IMR-90 (cell line): ENCODE results near the gene FCRLA. TPM values are rescaled to one million over a fixed set of nuclear protein-coding genes. Genes with fewer than 3 reads are reported as not detected.

Experiments used
- ATAC-seq: fragments of 200-7000 bp; cut with Tn5 transposase; 2 replicates; pipeline ENCODE4 v1.9.1; 2020; ENCODE audit warnings: low read depth, mild to moderate bottlenecking, moderate library complexity
- BruUV-seq: library from RNA; stranded (reverse); fragments of 400-500 nt; replicated peaks from 2 replicates; lab custom pipeline; 2021; lab: Mats Ljungman, UMichigan
- CTCF ChIA-PET: fragments of 300-600 bp; formaldehyde crosslinking; extraction: SDS; loops from one replicate; lab custom pipeline; 2021; ENCODE audit warnings: antibody characterized with exemption; lab: Yijun Ruan, JAX
- POLR2A ChIA-PET: fragments of 300-600 bp; sonication (Branson Sonifier 250); formaldehyde crosslinking; loops from one replicate; lab custom pipeline; 2022; ENCODE audit warnings: antibody characterized with exemption; ENCODE audit not compliant: unreplicated experiment; lab: Charles Lee
- DNase-seq: peaks from one replicate; pipeline ENCODE4 v3.0.0; 2013
- H2AFZ ChIP-seq: replicated peaks from 2 replicates; pipeline ENCODE3; 2013; ENCODE audit warnings: low read length, mild to moderate bottlenecking; ENCODE audit not compliant: poor library complexity
- H2AK5ac ChIP-seq: 2 replicates; pipeline ENCODE4 v1.6.1; 2013; ENCODE audit warnings: low read depth, low read length, inconsistent platforms
- H2AK9ac ChIP-seq: replicated peaks from 2 replicates; pipeline ENCODE3; 2013; ENCODE audit warnings: mild to moderate bottlenecking, low read depth, low read length, moderate library complexity; ENCODE audit not compliant: poor library complexity
- H2BK120ac ChIP-seq: 2 replicates; pipeline ENCODE4 v1.6.1; 2013; ENCODE audit warnings: low read depth, low read length, inconsistent platforms
- H2BK15ac ChIP-seq: 3 replicates; pipeline ENCODE4 v1.6.1; 2013; ENCODE audit warnings: low read depth, low read length, inconsistent platforms
- H2BK20ac ChIP-seq: 2 replicates; pipeline ENCODE4 v1.6.1; 2013; ENCODE audit warnings: low read depth, mild to moderate bottlenecking, inconsistent platforms, low read length, moderate library complexity
- H2BK5ac ChIP-seq: 2 replicates; pipeline ENCODE4 v1.6.1; 2013; ENCODE audit warnings: mild to moderate bottlenecking, low read depth, low read length, inconsistent platforms; ENCODE audit not compliant: poor library complexity, severe bottlenecking
- H3K14ac ChIP-seq: replicated peaks from 2 replicates; pipeline ENCODE4 v1.6.1; 2013; ENCODE audit warnings: low read depth, low read length, inconsistent platforms
- H3K18ac ChIP-seq: 2 replicates; pipeline ENCODE4 v1.6.1; 2013; ENCODE audit warnings: low read depth, low read length, control low read depth
- H3K23ac ChIP-seq: 2 replicates; pipeline ENCODE4 v1.6.1; 2013; ENCODE audit warnings: low read depth, low read length, inconsistent platforms
- H3K27ac ChIP-seq: 2 replicates; pipeline ENCODE4 v1.5.1; 2013; ENCODE audit warnings: mild to moderate bottlenecking, control low read depth, low read length; ENCODE audit not compliant: insufficient read depth
- H3K27me3 ChIP-seq: 2 replicates; pipeline ENCODE4 v1.6.1; 2013; ENCODE audit warnings: low read length; ENCODE audit not compliant: control insufficient read depth, insufficient read depth
- H3K36me3 ChIP-seq: 2 replicates; pipeline ENCODE4 v1.6.1; 2013; ENCODE audit warnings: low read length, mixed read lengths; ENCODE audit not compliant: control insufficient read depth, insufficient read depth
- H3K4ac ChIP-seq: 2 replicates; pipeline ENCODE4 v1.6.1; 2013; ENCODE audit warnings: low read depth, low read length, inconsistent platforms
- H3K4me1 ChIP-seq: 2 replicates; pipeline ENCODE4 v1.6.1; 2013; ENCODE audit warnings: low read length, mixed read lengths; ENCODE audit not compliant: control insufficient read depth, insufficient read depth
- H3K4me2 ChIP-seq: 2 replicates; pipeline ENCODE4 v1.6.1; 2013; ENCODE audit warnings: low read depth, mild to moderate bottlenecking, control low read depth, low read length, moderate library complexity
- H3K4me3 ChIP-seq: 2 replicates; pipeline ENCODE4 v1.5.1; 2013; ENCODE audit warnings: low read depth, mild to moderate bottlenecking, control low read depth, low read length, moderate library complexity; ENCODE audit not compliant: insufficient read depth
- H3K56ac ChIP-seq: 2 replicates; pipeline ENCODE4 v1.6.1; 2013; ENCODE audit warnings: low read length, inconsistent platforms; ENCODE audit not compliant: insufficient read depth; ENCODE audit errors: extremely low read depth
- H3K79me1 ChIP-seq, 2 experiments: 2 replicates each; pipeline ENCODE4 v1.6.1; 2013; ENCODE audit warnings: low read length in 2 of 2, inconsistent platforms in 1 of 2, low read depth in 1 of 2
- H3K9ac ChIP-seq: 2 replicates; pipeline ENCODE4 v1.6.1; 2013; ENCODE audit warnings: low read depth, low read length, control low read depth
- H3K9me1 ChIP-seq: 2 replicates; pipeline ENCODE4 v1.6.1; 2013; ENCODE audit warnings: low read length, inconsistent platforms; ENCODE audit not compliant: insufficient read depth
- H3K9me3 ChIP-seq: 2 replicates; pipeline ENCODE4 v1.6.1; 2013; ENCODE audit warnings: low read length; ENCODE audit not compliant: control insufficient read depth, insufficient read depth
- H4K20me1 ChIP-seq: 2 replicates; pipeline ENCODE4 v1.6.1; 2013; ENCODE audit warnings: low read length, inconsistent platforms; ENCODE audit not compliant: insufficient read depth
- H4K5ac ChIP-seq: 2 replicates; pipeline ENCODE4 v1.6.1; 2013; ENCODE audit warnings: mild to moderate bottlenecking, low read depth, low read length, control low read depth
- H4K8ac ChIP-seq, 2 experiments: 2 replicates each; pipeline ENCODE4 v1.6.1; 2013; ENCODE audit warnings: low read depth in 2 of 2, low read length in 2 of 2, control low read depth in 1 of 2, inconsistent platforms in 1 of 2
- H4K91ac ChIP-seq: 2 replicates; pipeline ENCODE4 v1.6.1; 2013; ENCODE audit warnings: low read depth, low read length, inconsistent platforms; ENCODE audit not compliant: insufficient read depth
- CEBPB ChIP-seq: IDR thresholded peaks from 2 replicates; pipeline ENCODE4 v1.6.1; 2012; ENCODE audit warnings: low read depth, low read length, improper control_type of control experiment
- CHD1 ChIP-seq: IDR thresholded peaks from 2 replicates; pipeline ENCODE4 v1.6.1; 2012; ENCODE audit warnings: low read depth, low read length, improper control_type of control experiment
- CTCF ChIP-seq: conservative IDR thresholded peaks from 2 replicates; pipeline ENCODE4 v1.5.1; 2012; ENCODE audit warnings: mild to moderate bottlenecking, low read depth, low read length, improper control_type of control experiment
- FOS ChIP-seq: fragments of 150-350 bp; IDR thresholded peaks from 2 replicates; pipeline ENCODE4 v1.6.1; 2016; ENCODE audit warnings: low read depth, low read length
- MAFK ChIP-seq: IDR thresholded peaks from 2 replicates; pipeline ENCODE4 v1.6.1; 2012; ENCODE audit warnings: low read depth, low read length, improper control_type of control experiment
- POLR2A ChIP-seq: IDR thresholded peaks from 2 replicates; pipeline ENCODE4 v1.6.1; 2012; ENCODE audit warnings: mild to moderate bottlenecking, low read depth, low read length
- RAD21 ChIP-seq: IDR thresholded peaks from 2 replicates; pipeline ENCODE4 v1.6.1; 2012; ENCODE audit warnings: low read length, improper control_type of control experiment
- RCOR1 ChIP-seq: IDR thresholded peaks from 2 replicates; pipeline ENCODE4 v1.6.1; 2012; ENCODE audit warnings: mild to moderate bottlenecking, low read length, improper control_type of control experiment; ENCODE audit not compliant: insufficient replicate concordance
- RFX5 ChIP-seq: IDR thresholded peaks from 2 replicates; pipeline ENCODE4 v1.8.0; 2012; ENCODE audit warnings: low read depth, mild to moderate bottlenecking, low read length, moderate library complexity
- SMC3 ChIP-seq: fragments of 150-350 bp; IDR thresholded peaks from 2 replicates; pipeline ENCODE4 v1.6.1; 2016; ENCODE audit warnings: low read depth, mild to moderate bottlenecking, antibody characterized with exemption, low read length, moderate library complexity
- USF2 ChIP-seq: fragments of 150-350 bp; IDR thresholded peaks from 2 replicates; pipeline ENCODE4 v1.6.1; 2017; ENCODE audit warnings: mild to moderate bottlenecking, antibody characterized with exemption, low read length, low read depth
- WGBS, 2 experiments: methylation state at CpG; one replicate each; pipeline versions ENCODE4 v1.1.5 to v1.1.7; 2013; ENCODE audit warnings: missing lambda C conversion rate in 2 of 2; ENCODE audit not compliant: insufficient read length in 1 of 2; ENCODE audit errors: extremely low coverage in 2 of 2; 5-methylcytosine and 5-hydroxymethylcytosine counted together
- dilution Hi-C: fragments of 300-500 bp; cut with HindIII; formaldehyde crosslinking; loops from one replicate; pipeline ENCODE4 v1.14.3; 2018; ENCODE audit warnings: low sequenced_read_pairs; ENCODE audit not compliant: unreplicated experiment
- in situ Hi-C: fragments of 300-500 bp; cut with MboI; formaldehyde crosslinking; loops from 3 replicates; pipeline ENCODE4 v1.14.3; 2019; ENCODE audit warnings: low sequenced_read_pairs, inconsistent platforms, mixed read lengths
- intact Hi-C: fragments of 100-400 bp; cut with micrococcal nuclease; formaldehyde crosslinking; loops from 2 replicates; pipeline ENCODE4 v1.10.0; 2022
- polyA plus RNA-seq, 3 experiments: library from polyadenylated mRNA; depleted of rRNA; stranded (reverse); fragments of >200 nt; gene quantifications; 2 replicates each; pipeline ENCODE4 v1.2.3, GENCODE V29; 2012; ENCODE audit warnings: low replicate concordance in 1 of 3
- total RNA-seq: library from RNA; depleted of rRNA; stranded (reverse); fragments of >200 nt; gene quantifications from 2 replicates; pipeline ENCODE4 v1.2.3, GENCODE V29; 2012

The FCRLA gene
- total and polyA plus RNA-seq, 2 of the 4 experiments (the other 2 are of a cell fraction) = 0.36 TPM

GRCh38 chr1:161738627-161739287, 31.7 kb downstream of the FCRLA start:
- peaks cover 5% of the 10 kb centered on the region for H3K9me1 ChIP-seq
- H2AK9ac ChIP-seq = no peak overlapping the region
- ChIA-PET POLR2A (no interaction called here), CTCF (interaction anchor here (0.7 to 1.4 kb wide), 7 partner anchors 11 to 256 kb away, joined by 3 to 10 read pairs (median 4); partner anchors contain the start of gene DUSP12)
- no peak overlapping the region for H3K4me2 ChIP-seq
- H3K36me3 ChIP-seq = no peaks in the 10 kb centered on the region
- no peak overlapping the region for H3K4ac ChIP-seq
- H2BK5ac ChIP-seq = no peak overlapping the region
- H3K56ac ChIP-seq = no peak overlapping the region
- peaks cover 5% of the 10 kb centered on the region for H3K4me1 ChIP-seq
- TF ChIP-seq POLR2A (no peak), SMC3 (peak; percentile 91), RCOR1 (no peak), USF2 (no peak), RFX5 (no peak), RAD21 (peak; percentile 89), CHD1 (no peak), MAFK (no peak), FOS (no peak), CEBPB (no peak), CTCF (peak; percentile 77)
- no peak overlapping the region for H3K27ac ChIP-seq
- H3K9me3 ChIP-seq = no peaks in the 10 kb centered on the region
- no peak overlapping the region for H4K91ac ChIP-seq
- peak overlapping the region; percentile 1 for H2AFZ ChIP-seq
- no peaks in the 10 kb centered on the region for H4K20me1 ChIP-seq
- WGBS, 2 experiments = 100% methylated on average over 2 of the region's 4 CpGs; no CpG with 5 or more reads in 1 of the 2 experiments
- peak; percentile 88 for DNase-seq
- no peak overlapping the region for H4K5ac ChIP-seq
- ATAC-seq = peak; percentile 69
- intact Hi-C loops (loop anchor here (10.0 kb wide), 1 partner anchor 174 kb away; no protein-coding TSS in a partner anchor), in situ Hi-C loops (loop anchor here (10.0 to 25.0 kb wide), 2 partner anchors 101 to 194 kb away; partner anchors contain the start of genes FCGR3A and FCGR3B), dilution Hi-C loops (no loop called here)
- no peak overlapping the region for H3K14ac ChIP-seq
- H2BK15ac ChIP-seq = no peak overlapping the region
- no peak overlapping the region for H2AK5ac ChIP-seq
- H4K8ac ChIP-seq = no peak overlapping the region
- BruUV-seq = no TSS peak
- H3K9ac ChIP-seq = no peak overlapping the region
- H3K27me3 ChIP-seq = no peaks in the 10 kb centered on the region
- H2BK120ac ChIP-seq = no peak overlapping the region
- no peak overlapping the region for H2BK20ac ChIP-seq
- H3K4me3 ChIP-seq = no peak overlapping the region
- H3K18ac ChIP-seq = no peak overlapping the region
- H3K79me1 ChIP-seq = no peaks in the 10 kb centered on the region
- H3K23ac ChIP-seq = no peak overlapping the region
